ENCODE measurements around the gene PLA2G2E. TPM values are rescaled to one million over a fixed set of nuclear protein-coding genes. Genes with fewer than 3 reads are reported as not detected.
A peak's percentile ranks its signal among the peaks of the same experiment; 100 is the strongest.
"Not testable (repeated sequence)": the region's sequence is repeated elsewhere in the genome, so short reads cannot be mapped to it uniquely, and the experiment has no call there.

PLA2G2E gene
- total and polyA plus RNA-seq, 3 donors from 2014 or later: not detected

DNA sequence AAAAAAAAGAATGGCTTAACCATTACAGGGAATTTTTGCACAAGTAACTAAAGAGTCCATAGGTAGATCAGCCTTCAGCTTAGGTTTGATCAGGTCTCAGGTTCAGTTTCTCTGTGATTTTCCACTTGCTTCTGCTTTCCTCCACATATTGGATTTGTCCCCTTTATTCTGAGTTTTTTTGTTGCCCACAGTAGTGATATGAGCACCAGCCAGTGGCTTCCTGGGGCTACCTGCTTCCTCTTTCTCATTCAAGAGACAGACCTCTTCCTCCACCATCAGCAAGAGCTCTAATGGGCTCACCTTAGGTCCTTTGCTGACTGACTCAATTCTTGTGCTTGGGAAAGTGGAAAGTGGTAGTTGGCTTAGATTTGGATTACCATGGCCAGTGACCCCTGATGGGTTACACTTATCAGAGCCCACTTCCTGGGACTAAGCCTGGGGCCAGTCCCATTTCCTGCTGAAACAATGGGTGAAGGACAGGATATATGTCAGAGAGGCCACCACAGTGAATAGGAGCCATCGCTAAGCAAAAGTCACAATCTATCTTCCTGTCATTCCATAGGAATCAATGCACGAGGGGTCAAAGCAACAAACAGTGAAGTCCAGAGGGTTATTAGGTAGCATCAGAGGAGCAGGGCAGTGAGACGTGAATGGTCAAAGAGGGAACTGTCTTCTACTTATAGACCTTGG is 12.8 kb upstream of the PLA2G2E start:
- TF ChIP-seq, protein P1, sequence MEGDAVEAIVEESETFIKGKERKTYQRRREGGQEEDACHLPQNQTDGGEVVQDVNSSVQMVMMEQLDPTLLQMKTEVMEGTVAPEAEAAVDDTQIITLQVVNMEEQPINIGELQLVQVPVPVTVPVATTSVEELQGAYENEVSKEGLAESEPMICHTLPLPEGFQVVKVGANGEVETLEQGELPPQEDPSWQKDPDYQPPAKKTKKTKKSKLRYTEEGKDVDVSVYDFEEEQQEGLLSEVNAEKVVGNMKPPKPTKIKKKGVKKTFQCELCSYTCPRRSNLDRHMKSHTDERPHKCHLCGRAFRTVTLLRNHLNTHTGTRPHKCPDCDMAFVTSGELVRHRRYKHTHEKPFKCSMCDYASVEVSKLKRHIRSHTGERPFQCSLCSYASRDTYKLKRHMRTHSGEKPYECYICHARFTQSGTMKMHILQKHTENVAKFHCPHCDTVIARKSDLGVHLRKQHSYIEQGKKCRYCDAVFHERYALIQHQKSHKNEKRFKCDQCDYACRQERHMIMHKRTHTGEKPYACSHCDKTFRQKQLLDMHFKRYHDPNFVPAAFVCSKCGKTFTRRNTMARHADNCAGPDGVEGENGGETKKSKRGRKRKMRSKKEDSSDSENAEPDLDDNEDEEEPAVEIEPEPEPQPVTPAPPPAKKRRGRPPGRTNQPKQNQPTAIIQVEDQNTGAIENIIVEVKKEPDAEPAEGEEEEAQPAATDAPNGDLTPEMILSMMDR (IDR thresholded peaks at IDR 0.05): no peak
- TF ChIP-seq POLR2A (IDR thresholded peaks at IDR 0.05): no peak
- 90 to 93% methylated on average over 3 of the region's 3 CpGs for WGBS, 2 donors
- Histone ChIP-seq H3K9me3 (no peaks in the 10 kb centered on the region), H3K4me3 (no peak overlapping the region), H3K4me1 (no peaks in the 10 kb centered on the region), H3K36me3 (ENCODE audit: low read depth, missing control alignments) (no peaks in the 10 kb centered on the region), H3K27ac (no peak overlapping the region), H3K27me3 (no peaks in the 10 kb centered on the region)
- intact Hi-C loops (cut with DNase I; ENCODE audit: low total_unique reads): no loop called here
- DNase-seq: no peak

DNA sequence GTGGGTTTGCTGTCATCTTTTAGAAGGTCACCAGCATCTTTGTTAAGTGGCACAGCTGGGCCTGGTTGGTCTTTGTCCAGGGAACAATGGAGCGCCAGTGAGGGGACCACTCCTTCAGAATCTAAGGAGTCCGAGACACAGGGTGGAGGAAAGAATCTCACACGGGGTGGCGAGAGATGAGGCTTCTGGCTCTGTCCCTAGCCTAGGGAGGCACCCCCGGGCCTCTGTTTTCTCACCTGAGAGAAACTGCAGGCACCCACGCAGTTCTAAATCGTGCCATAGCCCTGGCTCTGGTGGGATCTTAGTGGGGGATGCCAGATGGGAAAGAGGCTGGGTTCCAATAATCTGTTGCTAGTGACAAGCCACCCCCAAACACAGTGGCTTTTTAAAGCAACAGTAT is 10.9 kb upstream of the PLA2G2E start:
- Histone ChIP-seq H3K36me3 (ENCODE audit: low read depth, missing control alignments) (no peaks in the 10 kb centered on the region), H3K4me3 (no peak overlapping the region), H3K4me1 (no peaks in the 10 kb centered on the region), H3K27ac (no peak overlapping the region), H3K27me3 (no peaks in the 10 kb centered on the region), H3K9me3 (no peaks in the 10 kb centered on the region)
- 82 to 92% methylated on average over 7 of the region's 7 CpGs for WGBS, 2 donors
- no peak for TF ChIP-seq POLR2A (IDR thresholded peaks at IDR 0.05)
- TF ChIP-seq, protein P1 (IDR thresholded peaks at IDR 0.05): no peak
- intact Hi-C loops (cut with DNase I; ENCODE audit: low total_unique reads): no loop called here
- no peak for DNase-seq

DNA sequence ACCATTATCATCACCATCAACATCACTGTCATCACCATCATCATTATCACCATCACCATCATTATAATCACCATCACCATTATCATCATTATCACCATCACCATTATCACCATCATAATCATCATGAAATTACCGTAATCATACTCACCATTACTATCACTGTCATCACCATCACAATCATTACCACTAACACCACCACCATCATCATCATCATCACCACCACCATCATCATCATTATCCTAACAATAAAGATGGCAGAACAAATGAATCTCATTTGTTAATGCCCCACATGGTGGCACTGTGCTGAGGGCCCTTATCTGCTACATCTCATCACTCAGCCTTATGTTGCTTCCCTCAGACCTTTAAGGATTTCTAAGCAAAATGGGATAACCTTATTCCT is 9.4 kb upstream of the PLA2G2E start:
- peaks cover 1% of the 10 kb centered on the region for H3K4me1 ChIP-seq
- no peak overlapping the region for H3K27ac ChIP-seq
- no peak for TF ChIP-seq POLR2A (IDR thresholded peaks at IDR 0.05)
- TF ChIP-seq, protein P1 (IDR thresholded peaks at IDR 0.05): no peak
- no peak for DNase-seq
- WGBS, 2 donors: 0% methylated on average over 1 of the region's 1 CpG
- intact Hi-C loops (cut with DNase I; ENCODE audit: low total_unique reads): no loop called here
- no peak overlapping the region for H3K4me3 ChIP-seq
- no peaks in the 10 kb centered on the region for H3K36me3 ChIP-seq (ENCODE audit: low read depth, missing control alignments)
- no peaks in the 10 kb centered on the region for H3K9me3 ChIP-seq
- no peaks in the 10 kb centered on the region for H3K27me3 ChIP-seq

DNA sequence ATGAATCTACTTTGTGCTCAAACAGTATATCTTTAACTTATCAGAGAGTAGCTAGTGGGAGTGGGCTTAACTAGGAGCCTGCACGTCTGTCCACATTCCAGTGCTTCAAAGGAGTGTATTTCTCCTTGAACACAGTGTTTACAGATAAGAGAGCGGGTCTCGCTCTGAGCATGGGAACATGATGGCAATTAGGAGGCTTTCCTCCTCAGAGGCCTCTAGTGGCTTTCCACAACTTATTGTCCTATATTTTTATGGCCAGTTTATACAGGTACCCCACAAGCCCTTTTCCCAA is 3.7 kb upstream of the PLA2G2E start:
- WGBS, 2 donors: 52 to 56% methylated on average over 3 of the region's 3 CpGs
- not testable (repeated sequence) for H3K9me3 ChIP-seq; H3K4me3 ChIP-seq; H3K36me3 ChIP-seq (ENCODE audit: low read depth, missing control alignments); H3K27me3 ChIP-seq
- peaks cover 28% of the 10 kb centered on the region for H3K4me1 ChIP-seq
- H3K27ac ChIP-seq: peak overlapping the region in 1 of 2 donors; percentile 50
- DNase-seq: peak; percentile 48
- intact Hi-C loops (cut with DNase I; ENCODE audit: low total_unique reads): loop anchor here (10.0 kb wide), 1 partner anchor 568 kb away; no protein-coding TSS in a partner anchor

DNA sequence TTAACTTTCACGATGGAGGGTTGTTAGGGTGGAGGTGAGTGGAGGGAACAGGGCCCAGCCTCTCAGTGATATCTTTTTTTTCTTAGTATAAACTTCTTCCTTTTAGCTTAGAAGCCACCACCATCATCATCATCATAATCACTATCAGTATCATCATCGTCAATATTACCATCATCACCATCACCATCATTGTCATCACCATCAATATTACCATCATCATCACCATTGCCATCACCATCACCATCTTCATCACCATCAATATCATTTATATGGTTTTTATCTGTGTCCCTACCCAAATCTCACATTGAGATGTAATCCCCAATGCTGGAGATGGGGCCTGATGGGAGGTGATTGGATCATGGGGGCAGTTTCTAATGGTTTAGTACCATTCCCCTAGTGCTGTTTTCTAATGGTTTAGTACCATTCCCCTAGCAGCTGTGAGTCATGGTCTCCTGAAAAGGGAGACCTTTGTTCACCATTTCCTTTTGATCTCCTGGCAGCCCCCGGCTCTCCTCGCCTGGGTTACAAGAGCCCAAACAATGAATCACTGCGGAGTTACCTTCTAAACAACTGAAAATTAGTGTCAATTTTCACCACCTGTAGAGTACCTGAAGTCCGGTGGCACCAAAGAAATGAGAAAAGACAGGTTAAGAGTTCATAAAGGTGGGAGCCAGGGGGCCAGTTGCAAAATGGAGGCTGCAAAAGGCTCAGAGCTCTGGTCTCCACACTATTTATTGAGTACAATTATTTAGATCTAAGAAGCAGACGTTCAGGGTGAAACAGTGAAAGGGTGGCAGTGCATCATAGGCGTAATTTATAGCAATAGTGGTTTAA is 3.1 kb upstream of the PLA2G2E start:
- H3K27ac ChIP-seq: peak overlapping the region; percentile 31 to 59
- intact Hi-C loops (cut with DNase I; ENCODE audit: low total_unique reads): loop anchor here (10.0 kb wide), 1 partner anchor 568 kb away; no protein-coding TSS in a partner anchor
- peaks cover 34% of the 10 kb centered on the region for H3K4me1 ChIP-seq
- 63 to 70% methylated on average over 8 of the region's 8 CpGs for WGBS, 2 donors
- H3K27me3 ChIP-seq: no peaks in the 10 kb centered on the region
- no peaks in the 10 kb centered on the region for H3K36me3 ChIP-seq (ENCODE audit: low read depth, missing control alignments)
- H3K4me3 ChIP-seq: no peak overlapping the region
- no peaks in the 10 kb centered on the region for H3K9me3 ChIP-seq
- no peak for DNase-seq
- TF ChIP-seq POLR2A (IDR thresholded peaks at IDR 0.05): no peak
- TF ChIP-seq, protein P1 (IDR thresholded peaks at IDR 0.05): no peak
